Retinal pigment epithelial cell (primary cell): ENCODE results near the gene ELAPOR2.

Source experiments
- DNase-seq: peaks from one replicate; pipeline ENCODE4 v3.0.0-alpha.2; 2010; ENCODE audit warnings: low read depth
- H3K4me3 ChIP-seq: 2 replicates; pipeline ENCODE4 v1.5.1; 2011; ENCODE audit warnings: mild to moderate bottlenecking, low read length, control low read depth, moderate library complexity
- CTCF ChIP-seq: conservative IDR thresholded peaks from 2 replicates; pipeline ENCODE4 v1.5.1; 2011; ENCODE audit warnings: low read depth, low read length, control low read depth, inconsistent platforms

ELAPOR2 gene

GRCh38 chr7:87016606-87017005 lies 42.8 kb downstream of the ELAPOR2 start:
- no peak for TF ChIP-seq CTCF
- no peak overlapping the region for H3K4me3 ChIP-seq
- DNase-seq, result no peak

- DNase-seq, result no peak
- TF ChIP-seq CTCF, result no peak
- H3K4me3 ChIP-seq, result no peak overlapping the region
Measured at GRCh38 chr7:87013840-87014190, 45.6 kb downstream of the ELAPOR2 start.

GRCh38 chr7:87013136-87013839 lies 46.2 kb downstream of the ELAPOR2 start:
- no peak overlapping the region for H3K4me3 ChIP-seq
- no peak for DNase-seq
- no peak for TF ChIP-seq CTCF
